Frontal cortex (tissue), 4 donors: Measurements from ENCODE around the gene ABCB8. TPM values are rescaled to one million over a fixed set of nuclear protein-coding genes. Genes with fewer than 3 reads are reported as not detected.

ENCODE experiments used
- DNase-seq, 2 donors: peaks; one replicate each; pipeline ENCODE4 v3.0.0; 2012; ENCODE audit warnings: low spot score in 2 of 2
- FAIRE-seq: peaks from 2 replicates; lab custom pipeline; 2012; peaks lifted over from hg19 to GRCh38; lab: Jason Lieb, UNC
- total RNA-seq: library from RNA; depleted of rRNA; stranded (reverse); fragments of >200 nt; gene quantifications from one replicate; pipeline ENCODE4 v1.2.3, GENCODE V29; 2014
- donor health status: control.
- donor health status: control.
- donor health status: control.

Gene ABCB8
- total RNA-seq: 22.8 TPM

DNA sequence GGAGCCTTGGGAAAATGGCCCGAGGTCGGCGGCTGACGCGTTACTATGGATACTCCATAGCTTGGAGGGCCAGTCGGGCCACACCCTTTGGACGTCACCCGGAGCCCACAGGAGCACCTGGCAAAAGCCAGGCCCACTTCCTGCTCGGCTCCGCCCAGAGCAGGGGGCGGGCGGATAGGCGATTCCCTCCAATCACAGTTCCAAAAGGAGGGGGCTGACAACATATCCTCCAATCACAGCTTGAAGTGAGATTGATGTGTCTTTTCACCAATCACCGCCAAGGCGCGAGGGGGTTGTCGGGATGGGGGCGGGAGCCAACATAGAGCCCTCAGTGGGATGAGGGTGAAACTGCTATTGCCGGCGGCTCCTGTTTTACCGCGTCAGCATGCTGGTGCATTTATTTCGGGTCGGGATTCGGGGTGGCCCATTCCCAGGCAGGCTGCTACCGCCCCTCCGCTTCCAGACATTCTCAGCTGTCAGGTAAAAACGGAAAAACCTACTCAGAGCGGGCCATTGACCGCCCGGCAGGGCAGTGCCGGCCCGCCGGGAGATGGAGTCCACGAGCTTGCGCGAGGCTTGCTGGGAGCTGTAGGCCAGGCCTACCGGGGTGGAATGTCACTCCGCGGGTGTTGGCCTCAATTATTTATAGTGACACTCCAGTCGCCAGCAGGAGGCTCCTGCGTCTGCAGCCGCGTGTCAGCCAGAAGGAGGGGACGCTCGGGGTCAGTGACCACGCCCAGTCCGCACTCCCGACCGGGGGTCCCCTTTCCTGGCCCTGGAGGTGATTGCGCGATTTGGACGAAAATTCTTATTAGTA lies at the start of gene ABCB8:
Gene ABCB8 (plus strand): TSS at position 320 of the 817 bp plus-strand sequence. CDS start 66 bp downstream, at position 386.
- DNase-seq (peak; percentile 94 to 98), FAIRE-seq (peak; percentile 74)

GRCh38 chr7:150979713-150980390 lies 48.4 kb upstream of the ABCB8 start:
- no peak for DNase-seq

DNA sequence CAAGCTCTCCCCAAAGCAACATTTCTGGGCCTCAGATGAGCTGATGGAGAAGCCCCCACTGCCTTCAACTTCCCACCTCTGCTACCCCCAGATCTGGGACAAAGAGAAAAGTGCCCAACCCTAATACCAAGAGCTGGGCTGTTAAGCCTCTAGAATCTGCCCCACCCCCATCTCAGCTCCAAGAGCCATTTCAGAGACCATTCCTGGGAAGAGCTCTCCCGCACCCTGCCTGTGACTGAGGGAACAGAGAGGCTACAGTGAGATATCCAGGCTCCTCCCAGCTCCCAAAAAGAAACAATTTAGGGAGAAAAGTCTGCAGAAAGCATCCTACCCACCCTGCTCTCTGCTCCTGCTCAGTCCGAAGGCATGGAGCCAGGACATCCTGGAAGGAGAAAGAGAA lies 47.6 kb upstream of the ABCB8 start:
- no peak for FAIRE-seq
- DNase-seq: no peak

More at GRCh38 chr7:150979713-150980390, 48.4 kb upstream of the ABCB8 start:
- no peak for FAIRE-seq

DNA sequence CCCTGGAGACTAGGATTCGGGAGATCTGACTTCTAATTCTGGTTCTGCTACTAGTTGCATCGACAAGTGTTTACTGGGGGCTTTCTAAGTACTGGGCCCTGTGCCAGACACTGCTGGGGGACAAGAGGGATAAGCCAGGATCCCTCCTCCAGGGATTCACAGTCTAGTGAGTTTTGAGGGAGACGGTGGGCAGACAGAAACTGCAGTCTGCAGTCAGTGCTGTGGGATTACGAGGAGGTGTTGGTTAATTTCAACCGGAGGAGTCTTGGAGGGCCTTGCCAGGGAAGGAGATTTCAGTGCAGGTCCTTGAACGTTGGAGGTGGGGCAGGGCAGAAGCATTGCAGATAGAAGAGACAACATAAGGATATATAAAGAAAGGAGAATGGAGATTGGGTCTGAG lies 46.6 kb upstream of the ABCB8 start:
- DNase-seq: no peak
- FAIRE-seq: no peak

GRCh38 chr7:150982351-150982750 lies 45.9 kb upstream of the ABCB8 start:
- peak in 1 of 2 donors; percentile 77 for DNase-seq
- FAIRE-seq: peak; percentile 60

DNA sequence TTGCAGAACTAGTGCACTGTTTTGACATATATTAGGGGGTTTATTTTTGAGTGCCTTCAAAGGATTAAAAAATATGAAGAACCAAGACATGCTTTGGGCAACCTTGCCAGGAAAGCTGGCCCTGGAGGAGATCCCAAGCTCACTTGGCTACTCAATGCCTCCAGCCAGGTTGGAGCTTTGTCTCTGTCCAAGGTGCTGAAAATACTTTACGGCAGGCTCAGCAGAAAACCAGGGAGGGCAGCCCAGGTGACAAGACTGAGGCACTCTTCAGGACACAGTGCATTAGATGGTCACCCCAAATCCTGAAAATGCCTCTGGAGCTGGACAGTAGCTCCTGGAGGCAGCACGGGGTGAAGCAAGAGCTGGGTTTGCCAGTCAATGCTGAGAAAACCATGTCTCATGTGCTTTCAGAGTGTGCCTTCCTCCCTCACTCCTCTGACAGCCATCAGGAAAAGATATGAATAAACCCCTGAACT lies 44.3 kb upstream of the ABCB8 start:
- no peak for FAIRE-seq
- DNase-seq: no peak

- FAIRE-seq: no peak
- peak in 1 of 2 donors; percentile 73 for DNase-seq
Observed at GRCh38 chr7:150986099-150986512, 42.1 kb upstream of the ABCB8 start.

DNA sequence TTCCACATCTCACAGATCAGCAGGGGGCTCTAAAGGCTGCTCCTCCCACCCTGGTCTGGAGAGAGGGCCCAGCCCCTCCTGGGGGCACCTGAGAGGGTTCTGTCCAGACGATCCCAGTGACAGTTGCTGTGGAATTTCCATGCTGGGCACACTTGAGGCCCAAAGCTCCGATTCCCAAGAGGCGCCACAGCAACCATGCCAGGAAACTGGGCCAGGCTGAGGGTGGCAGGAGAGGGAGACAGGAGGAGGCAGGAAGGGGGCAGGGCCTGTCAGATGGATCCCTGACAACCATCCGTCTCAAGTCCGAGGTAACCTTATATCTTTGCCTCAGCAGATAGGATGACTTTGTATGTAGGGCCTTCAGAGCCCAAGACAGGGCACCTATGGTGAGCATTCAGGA lies 41.7 kb upstream of the ABCB8 start:
- no peak for FAIRE-seq

DNA sequence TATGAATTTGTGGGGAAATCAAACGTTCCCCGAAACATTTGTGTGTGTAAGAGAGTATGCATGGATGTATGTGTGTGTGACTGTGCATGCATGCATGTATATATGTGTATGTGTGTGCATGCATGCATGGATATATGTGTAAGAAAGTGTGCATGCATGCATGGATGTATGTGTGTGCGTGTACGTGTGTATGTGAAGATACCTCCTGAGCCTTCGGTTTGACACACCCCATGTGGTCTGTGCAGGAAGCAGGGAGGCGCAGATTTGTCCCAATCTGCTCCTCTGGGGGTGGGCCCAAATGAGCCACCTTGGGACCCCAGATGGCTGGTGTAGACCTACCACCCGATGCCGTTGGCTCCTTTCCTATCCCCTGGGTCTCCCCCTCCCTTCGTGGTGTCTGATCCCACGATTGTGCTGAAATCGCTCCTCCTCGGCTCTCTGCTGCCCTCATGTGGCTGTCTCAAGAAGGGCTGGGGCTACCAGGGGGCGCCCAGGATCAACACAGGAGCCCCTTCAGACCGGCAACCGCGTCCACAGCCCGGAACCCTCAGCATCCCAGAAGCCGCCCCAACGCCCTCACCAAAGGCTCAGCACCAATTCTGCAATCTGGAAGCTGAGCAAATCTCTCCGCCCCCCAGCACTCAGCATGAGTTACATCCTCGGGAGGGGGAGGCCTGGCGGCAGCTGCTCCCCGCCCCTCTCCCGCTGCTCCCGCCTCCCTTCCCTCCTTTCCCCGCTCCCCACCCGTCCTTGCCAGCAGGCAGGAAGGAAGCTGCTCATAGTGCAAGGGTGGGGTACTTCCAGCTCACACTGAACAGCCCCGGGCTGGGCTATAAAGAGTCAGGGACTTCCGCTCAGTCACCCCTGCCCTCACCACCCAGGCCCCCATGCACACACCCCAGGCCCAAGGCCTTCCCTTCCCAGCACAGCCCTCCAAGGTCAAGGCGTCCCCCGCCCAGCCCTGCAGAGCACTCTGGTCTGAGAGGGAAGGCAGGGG lies 39.7 kb upstream of the ABCB8 start:
- FAIRE-seq (no peak), DNase-seq (peak; percentile 77 to 85)

More for the DNA sequence above, 41.7 kb upstream of the ABCB8 start:
- no peak for DNase-seq

- no peak for FAIRE-seq
Observed at GRCh38 chr7:150989456-150989855, 38.8 kb upstream of the ABCB8 start.

GRCh38 chr7:150990416-150991186 lies 37.6 kb upstream of the ABCB8 start, which contains the start of gene NOS3:
Gene NOS3 (plus strand): TSS chr7:150991017. CDS start chr7:150993804, 2,787 bp downstream.
- no peak for FAIRE-seq

More at GRCh38 chr7:150989456-150989855, 38.8 kb upstream of the ABCB8 start:
- DNase-seq: no peak

GRCh38 chr7:150992051-150992640 lies 36.1 kb upstream of the ABCB8 start:
- DNase-seq (no peak), FAIRE-seq (no peak)

More at GRCh38 chr7:150990416-150991186, 37.6 kb upstream of the ABCB8 start, which contains the start of gene NOS3:
- DNase-seq: no peak

DNA sequence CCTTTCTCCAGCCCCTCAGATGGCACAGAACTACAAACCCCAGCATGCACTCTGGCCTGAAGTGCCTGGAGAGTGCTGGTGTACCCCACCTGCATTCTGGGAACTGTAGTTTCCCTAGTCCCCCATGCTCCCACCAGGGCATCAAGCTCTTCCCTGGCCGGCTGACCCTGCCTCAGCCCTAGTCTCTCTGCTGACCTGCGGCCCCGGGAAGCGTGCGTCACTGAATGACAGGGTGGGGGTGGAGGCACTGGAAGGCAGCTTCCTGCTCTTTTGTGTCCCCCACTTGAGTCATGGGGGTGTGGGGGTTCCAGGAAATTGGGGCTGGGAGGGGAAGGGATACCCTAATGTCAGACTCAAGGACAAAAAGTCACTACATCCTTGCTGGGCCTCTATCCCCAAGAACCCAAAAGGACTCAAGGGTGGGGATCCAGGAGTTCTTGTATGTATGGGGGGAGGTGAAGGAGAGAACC lies 35.4 kb upstream of the ABCB8 start:
- FAIRE-seq: no peak

GRCh38 chr7:150993511-150993910 lies 34.7 kb upstream of the ABCB8 start:
- DNase-seq: no peak
- no peak for FAIRE-seq

More for the DNA sequence above, 35.4 kb upstream of the ABCB8 start:
- DNase-seq: no peak

- DNase-seq: no peak
- no peak for FAIRE-seq
Observed at GRCh38 chr7:150994141-150994837, 34.0 kb upstream of the ABCB8 start.

GRCh38 chr7:150994838-150995510 lies 33.3 kb upstream of the ABCB8 start:
- DNase-seq: no peak
- no peak for FAIRE-seq
